Inflammatory macrophage (primary cell): ENCODE results near the gene ATP5F1E.
A peak's percentile ranks its signal among the peaks of the same experiment; 100 is the strongest.
"Not testable (repeated sequence)": the region's sequence is repeated elsewhere in the genome, so short reads cannot be mapped to it uniquely, and the experiment has no call there.

Source experiments
- DNase-seq, 2 donors: peaks; one replicate each; pipeline ENCODE4 v3.0.0-alpha.2; 2020 to 2022

The ATP5F1E gene

GRCh38 chr20:58988565-58988882 is 43.6 kb downstream of the ATP5F1E start:
- no peak for DNase-seq

GRCh38 chr20:58987790-58988564 is 44.2 kb downstream of the ATP5F1E start:
- DNase-seq, result no peak

- no peak for DNase-seq
Observed at GRCh38 chr20:58986968-58987517, 45.1 kb downstream of the ATP5F1E start.

- no peak for DNase-seq
Observed at GRCh38 chr20:58986286-58986967, 45.7 kb downstream of the ATP5F1E start.

GRCh38 chr20:58985656-58986055 is 46.5 kb downstream of the ATP5F1E start:
- no peak for DNase-seq

GRCh38 chr20:58984691-58985090 is 47.4 kb downstream of the ATP5F1E start:
- DNase-seq, result no peak

GRCh38 chr20:58983115-58983468 is 49.0 kb downstream of the ATP5F1E start:
- DNase-seq, result not testable (repeated sequence)

GRCh38 chr20:58982406-58983114 is 49.6 kb downstream of the ATP5F1E start:
- DNase-seq, result no peak

- DNase-seq, result no peak
Observed at GRCh38 chr20:58981628-58982364, 50.3 kb downstream of the ATP5F1E start.

GRCh38 chr20:58980711-58981627 is 51.2 kb downstream of the ATP5F1E start, which contains the start of gene NELFCD:
TSS of gene NELFCD (plus strand) at chr20:58981256. CDS start at chr20:58981310, 54 bp downstream.
- peak; percentile 83 to 91 for DNase-seq

- DNase-seq, result no peak
Observed at GRCh38 chr20:58978351-58979190, 53.6 kb downstream of the ATP5F1E start.

- DNase-seq, result no peak
Observed at GRCh38 chr20:58976061-58976730, 55.9 kb downstream of the ATP5F1E start.
